ENCODE data around the gene AP4E1.
"Not testable (repeated sequence)": the region's sequence is repeated elsewhere in the genome, so short reads cannot be mapped to it uniquely, and the experiment has no call there.

AP4E1 gene

GRCh38 chr15:50906954-50907600 lies 1.4 kb upstream of the AP4E1 start:
- Histone ChIP-seq H3K79me2 (ENCODE audit: insufficient read depth, low read length) (peaks cover 32% of the 10 kb centered on the region), H3K4me1 (ENCODE audit: insufficient read depth, low read length) (peaks cover 32% of the 10 kb centered on the region), H3K4me3 (ENCODE audit: low read depth in 1 of 2, low read length in 2 of 2) (peak overlapping the region; percentile 78 to 82), H3K27ac (ENCODE audit: low read length) (peak overlapping the region; percentile 97), H3K9ac (ENCODE audit: low read depth, low read length) (peak overlapping the region; percentile 91), H3K9me3 (ENCODE audit: insufficient read depth, low read length, severe bottlenecking) (no peaks in the 10 kb centered on the region), H2AFZ (ENCODE audit: low read depth, low read length) (peak overlapping the region; percentile 92), H4K20me1 (ENCODE audit: insufficient read depth, low read length) (no peaks in the 10 kb centered on the region), H3K4me2 (ENCODE audit: insufficient read depth, low read length) (peak overlapping the region; percentile 76), H3K36me3 (ENCODE audit: insufficient read depth, low read length) (peaks cover 5% of the 10 kb centered on the region), H3K27me3 (ENCODE audit: insufficient read depth, low read length, poor library complexity) (no peaks in the 10 kb centered on the region)
- TF ChIP-seq EZH2 (IDR thresholded peaks at IDR 0.05; ENCODE audit: borderline replicate concordance, low read depth, low read length, severe bottlenecking) (no peak), CTCF (IDR thresholded peaks at IDR 0.05; ENCODE audit: borderline replicate concordance, extremely low read depth, low read length, poor library complexity, severe bottlenecking) (no peak)
- DNase-seq (peak; percentile 60), ATAC-seq (ENCODE audit: insufficient read depth, low read depth) (peak; percentile 59)

- H3K27me3 ChIP-seq (ENCODE audit: insufficient read depth, low read length, poor library complexity) = no peaks in the 10 kb centered on the region
- peak overlapping the region; percentile 92 for H2AFZ ChIP-seq (ENCODE audit: low read depth, low read length)
- H3K9ac ChIP-seq (ENCODE audit: low read depth, low read length) = peak overlapping the region; percentile 91
- H3K27ac ChIP-seq (ENCODE audit: low read length) = peak overlapping the region; percentile 97
- no peaks in the 10 kb centered on the region for H3K9me3 ChIP-seq (ENCODE audit: insufficient read depth, low read length, severe bottlenecking)
- H3K36me3 ChIP-seq (ENCODE audit: insufficient read depth, low read length) = peaks cover 9% of the 10 kb centered on the region
- H3K79me2 ChIP-seq (ENCODE audit: insufficient read depth, low read length) = peaks cover 32% of the 10 kb centered on the region
- H3K4me1 ChIP-seq (ENCODE audit: insufficient read depth, low read length) = peaks cover 28% of the 10 kb centered on the region
- peak overlapping the region; percentile 78 to 82 for H3K4me3 ChIP-seq (ENCODE audit: low read depth in 1 of 2, low read length in 2 of 2)
- peak; percentile 49 for ATAC-seq (ENCODE audit: insufficient read depth, low read depth)
- H4K20me1 ChIP-seq (ENCODE audit: insufficient read depth, low read length) = no peaks in the 10 kb centered on the region
- H3K4me2 ChIP-seq (ENCODE audit: insufficient read depth, low read length) = peak overlapping the region; percentile 76
- peak; percentile 47 for DNase-seq
- TF ChIP-seq EZH2 (IDR thresholded peaks at IDR 0.05; ENCODE audit: borderline replicate concordance, low read depth, low read length, severe bottlenecking) (no peak), CTCF (IDR thresholded peaks at IDR 0.05; ENCODE audit: borderline replicate concordance, extremely low read depth, low read length, poor library complexity, severe bottlenecking) (no peak)
Measured at GRCh38 chr15:50907601-50908208, 778 bp upstream of the AP4E1 start.

- Histone ChIP-seq H3K4me1 (ENCODE audit: insufficient read depth, low read length) (peaks cover 26% of the 10 kb centered on the region), H3K9ac (ENCODE audit: low read depth, low read length) (peak overlapping the region; percentile 91), H4K20me1 (ENCODE audit: insufficient read depth, low read length) (no peaks in the 10 kb centered on the region), H3K4me3 (ENCODE audit: low read depth in 1 of 2, low read length in 2 of 2) (peak overlapping the region; percentile 78 to 82), H3K36me3 (ENCODE audit: insufficient read depth, low read length) (peaks cover 19% of the 10 kb centered on the region), H3K27me3 (ENCODE audit: insufficient read depth, low read length, poor library complexity) (no peaks in the 10 kb centered on the region), H3K4me2 (ENCODE audit: insufficient read depth, low read length) (peak overlapping the region; percentile 75), H3K27ac (ENCODE audit: low read length) (peak overlapping the region; percentile 79), H2AFZ (ENCODE audit: low read depth, low read length) (peak overlapping the region; percentile 71), H3K9me3 (ENCODE audit: insufficient read depth, low read length, severe bottlenecking) (no peaks in the 10 kb centered on the region), H3K79me2 (ENCODE audit: insufficient read depth, low read length) (peaks cover 32% of the 10 kb centered on the region)
- no peak for ATAC-seq (ENCODE audit: insufficient read depth, low read depth)
- TF ChIP-seq EZH2 (IDR thresholded peaks at IDR 0.05; ENCODE audit: borderline replicate concordance, low read depth, low read length, severe bottlenecking) (no peak), CTCF (IDR thresholded peaks at IDR 0.05; ENCODE audit: borderline replicate concordance, extremely low read depth, low read length, poor library complexity, severe bottlenecking) (no peak)
- no peak for DNase-seq
Measured at GRCh38 chr15:50909010-50909317, 481 bp downstream of the AP4E1 start.

GRCh38 chr15:50910426-50910795 lies 1.9 kb downstream of the AP4E1 start:
- ATAC-seq (ENCODE audit: insufficient read depth, low read depth); H3K27ac ChIP-seq (ENCODE audit: low read length); H2AFZ ChIP-seq (ENCODE audit: low read depth, low read length); H4K20me1 ChIP-seq (ENCODE audit: insufficient read depth, low read length); DNase-seq; H3K9me3 ChIP-seq (ENCODE audit: insufficient read depth, low read length, severe bottlenecking); H3K27me3 ChIP-seq (ENCODE audit: insufficient read depth, low read length, poor library complexity): not testable (repeated sequence)
- H3K4me3 ChIP-seq (ENCODE audit: low read depth in 1 of 2, low read length in 2 of 2) = 0 out of 4 replicates have a peak overlapping the region, but pooled peaks of 1 of the 2 experiments have one; percentile 78
- H3K9ac ChIP-seq (ENCODE audit: low read depth, low read length) = peak overlapping the region; percentile 91; the same call in 1 of the 2 replicates
- peak overlapping the region; percentile 75 for H3K4me2 ChIP-seq (ENCODE audit: insufficient read depth, low read length)
- peaks cover 25% of the 10 kb centered on the region for H3K36me3 ChIP-seq (ENCODE audit: insufficient read depth, low read length)
- peaks cover 32% of the 10 kb centered on the region for H3K79me2 ChIP-seq (ENCODE audit: insufficient read depth, low read length)
- H3K4me1 ChIP-seq (ENCODE audit: insufficient read depth, low read length) = peaks cover 26% of the 10 kb centered on the region

Data from DND-41 (cell line).